PFSK-1 (cell line): ENCODE results near the gene SGO2.

Experiments
- FOXP2 ChIP-seq: optimal IDR thresholded peaks from 2 replicates; pipeline ENCODE3; 2011; ENCODE audit warnings: borderline replicate concordance, control low read depth, inconsistent platforms; ENCODE audit not compliant: insufficient read depth; ENCODE audit errors: extremely low read length, extremely low read depth
- POLR2AphosphoS5 ChIP-seq: IDR thresholded peaks from 2 replicates; pipeline ENCODE4 v1.6.1; 2012; ENCODE audit warnings: low read depth, mild to moderate bottlenecking, control low read depth, low read length, moderate library complexity
- REST ChIP-seq, 2 experiments: IDR thresholded peaks; 2 replicates each; pipeline versions ENCODE4 v1.6.1 to v1.8.0; 2011 to 2012; ENCODE audit warnings: low read depth in 2 of 2, low read length in 2 of 2, control low read depth in 1 of 2, inconsistent platforms in 1 of 2, mild to moderate bottlenecking in 1 of 2, moderate library complexity in 1 of 2; ENCODE audit not compliant: insufficient read depth in 1 of 2
- SIN3A ChIP-seq: IDR thresholded peaks from 2 replicates; pipeline ENCODE4 v1.6.1; 2012; ENCODE audit warnings: mild to moderate bottlenecking, low read length, moderate library complexity, borderline replicate concordance; ENCODE audit not compliant: insufficient read depth
- TAF1 ChIP-seq: IDR thresholded peaks from 2 replicates; pipeline ENCODE4 v1.6.1; 2012; ENCODE audit warnings: low read length, control low read depth, borderline replicate concordance; ENCODE audit not compliant: insufficient read depth

Gene SGO2

GRCh38 chr2:200599206-200599605, 73.2 kb downstream of the SGO2 start:
- no peak for TF ChIP-seq SIN3A
- TF ChIP-seq TAF1: no peak
- no peak for TF ChIP-seq POLR2AphosphoS5
- no peak for TF ChIP-seq FOXP2
- no peak for TF ChIP-seq REST (IDR thresholded peaks at IDR 0.05; ENCODE audit: insufficient read depth in 1 of 2, low read depth in 2 of 2, low read length in 2 of 2)

- TF ChIP-seq FOXP2 (no peak), REST (IDR thresholded peaks at IDR 0.05; ENCODE audit: insufficient read depth in 1 of 2, low read depth in 2 of 2, low read length in 2 of 2) (no peak), POLR2AphosphoS5 (no peak), SIN3A (no peak), TAF1 (no peak)
Measured at GRCh38 chr2:200600549-200601225, 74.7 kb downstream of the SGO2 start.

- TF ChIP-seq SIN3A (no peak), POLR2AphosphoS5 (no peak), TAF1 (no peak), FOXP2 (no peak), REST (IDR thresholded peaks at IDR 0.05; ENCODE audit: insufficient read depth in 1 of 2, low read depth in 2 of 2, low read length in 2 of 2) (no peak)
Measured at GRCh38 chr2:200602584-200602983, 76.6 kb downstream of the SGO2 start.

- no peak for TF ChIP-seq TAF1
- TF ChIP-seq SIN3A: no peak
- TF ChIP-seq REST (IDR thresholded peaks at IDR 0.05; ENCODE audit: insufficient read depth in 1 of 2, low read depth in 2 of 2, low read length in 2 of 2): no peak
- TF ChIP-seq POLR2AphosphoS5: no peak
- TF ChIP-seq FOXP2: no peak
Measured at GRCh38 chr2:200603972-200604371, 78.0 kb downstream of the SGO2 start.
